Measurements from ENCODE around the gene CPHXL2. TPM values are rescaled to one million over a fixed set of nuclear protein-coding genes. Genes with fewer than 3 reads are reported as not detected.

The CPHXL2 gene
- total and polyA plus RNA-seq, 2 experiments from 2014 or later, result not detected

DNA sequence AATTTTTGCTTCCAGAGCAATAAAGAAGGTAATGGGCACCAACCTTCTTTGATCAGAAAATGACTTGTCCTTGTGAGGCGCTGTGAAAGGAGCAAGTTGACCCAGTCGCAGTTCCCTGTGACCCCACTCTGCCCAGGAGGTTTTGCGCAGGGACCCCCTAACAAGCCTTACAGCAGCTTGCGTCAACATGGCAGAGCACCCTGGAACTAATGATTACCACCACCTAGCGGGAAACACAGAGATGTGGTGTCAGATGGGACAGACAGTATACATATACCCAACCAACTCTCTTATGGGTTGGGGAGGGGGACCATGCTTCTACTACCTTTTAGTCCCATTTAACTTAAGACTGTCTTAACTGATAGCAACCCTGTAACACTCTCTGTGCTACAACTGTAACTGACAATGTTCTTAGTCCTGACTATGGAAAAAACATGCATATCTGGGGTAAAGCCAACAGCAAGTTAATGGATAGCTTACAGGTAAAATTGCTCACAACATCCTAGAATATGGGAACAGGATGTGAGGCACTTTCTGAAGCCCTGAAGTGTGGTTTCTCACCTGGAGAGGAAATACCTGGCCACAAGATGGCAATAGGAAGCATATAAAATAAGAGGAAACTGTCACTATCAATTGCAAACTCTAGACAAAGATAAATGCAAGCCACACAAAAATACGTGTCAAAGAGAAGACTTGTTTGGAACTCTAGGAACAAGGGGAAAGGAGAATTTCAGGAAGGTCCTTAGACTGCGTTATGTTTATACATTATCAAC is 32.4 kb downstream of the CPHXL2 start:
- no peak overlapping the region for H2AFZ ChIP-seq
- ATAC-seq, result no peak
- H3K27me3 ChIP-seq (ENCODE audit: insufficient read depth), result no peaks in the 10 kb centered on the region
- H3K27ac ChIP-seq (ENCODE audit: low read depth), result peak overlapping the region; percentile 56; the same call in 1 of the 2 replicates
- H3K27ac Mint-ChIP-seq, result no peak overlapping the region
- DNase-seq (ENCODE audit: low spot score), result no peak
- H3K4me1 ChIP-seq (ENCODE audit: insufficient read depth), result peaks cover 10% of the 10 kb centered on the region
- H3K79me2 ChIP-seq (replicated peaks; ENCODE audit: insufficient read depth), result peaks cover 75% of the 10 kb centered on the region
- peaks cover 5% of the 10 kb centered on the region for H3K27me3 Mint-ChIP-seq (ENCODE audit: insufficient read depth, low read depth, poor library complexity)
- 0 out of 3 replicates have a peak overlapping the region, but pooled peaks have one; percentile 6 for H3K4me3 Mint-ChIP-seq
- no peaks in the 10 kb centered on the region for H3K9me3 Mint-ChIP-seq
- peaks cover 52% of the 10 kb centered on the region for H3K36me3 ChIP-seq (ENCODE audit: insufficient read depth)
- no peak overlapping the region for H3K4me3 ChIP-seq
- H3K4me2 ChIP-seq, result no peak overlapping the region
- TF ChIP-seq, protein P1, sequence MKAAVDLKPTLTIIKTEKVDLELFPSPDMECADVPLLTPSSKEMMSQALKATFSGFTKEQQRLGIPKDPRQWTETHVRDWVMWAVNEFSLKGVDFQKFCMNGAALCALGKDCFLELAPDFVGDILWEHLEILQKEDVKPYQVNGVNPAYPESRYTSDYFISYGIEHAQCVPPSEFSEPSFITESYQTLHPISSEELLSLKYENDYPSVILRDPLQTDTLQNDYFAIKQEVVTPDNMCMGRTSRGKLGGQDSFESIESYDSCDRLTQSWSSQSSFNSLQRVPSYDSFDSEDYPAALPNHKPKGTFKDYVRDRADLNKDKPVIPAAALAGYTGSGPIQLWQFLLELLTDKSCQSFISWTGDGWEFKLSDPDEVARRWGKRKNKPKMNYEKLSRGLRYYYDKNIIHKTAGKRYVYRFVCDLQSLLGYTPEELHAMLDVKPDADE (IDR thresholded peaks at IDR 0.05), result no peak
- TF ChIP-seq, protein P2, sequence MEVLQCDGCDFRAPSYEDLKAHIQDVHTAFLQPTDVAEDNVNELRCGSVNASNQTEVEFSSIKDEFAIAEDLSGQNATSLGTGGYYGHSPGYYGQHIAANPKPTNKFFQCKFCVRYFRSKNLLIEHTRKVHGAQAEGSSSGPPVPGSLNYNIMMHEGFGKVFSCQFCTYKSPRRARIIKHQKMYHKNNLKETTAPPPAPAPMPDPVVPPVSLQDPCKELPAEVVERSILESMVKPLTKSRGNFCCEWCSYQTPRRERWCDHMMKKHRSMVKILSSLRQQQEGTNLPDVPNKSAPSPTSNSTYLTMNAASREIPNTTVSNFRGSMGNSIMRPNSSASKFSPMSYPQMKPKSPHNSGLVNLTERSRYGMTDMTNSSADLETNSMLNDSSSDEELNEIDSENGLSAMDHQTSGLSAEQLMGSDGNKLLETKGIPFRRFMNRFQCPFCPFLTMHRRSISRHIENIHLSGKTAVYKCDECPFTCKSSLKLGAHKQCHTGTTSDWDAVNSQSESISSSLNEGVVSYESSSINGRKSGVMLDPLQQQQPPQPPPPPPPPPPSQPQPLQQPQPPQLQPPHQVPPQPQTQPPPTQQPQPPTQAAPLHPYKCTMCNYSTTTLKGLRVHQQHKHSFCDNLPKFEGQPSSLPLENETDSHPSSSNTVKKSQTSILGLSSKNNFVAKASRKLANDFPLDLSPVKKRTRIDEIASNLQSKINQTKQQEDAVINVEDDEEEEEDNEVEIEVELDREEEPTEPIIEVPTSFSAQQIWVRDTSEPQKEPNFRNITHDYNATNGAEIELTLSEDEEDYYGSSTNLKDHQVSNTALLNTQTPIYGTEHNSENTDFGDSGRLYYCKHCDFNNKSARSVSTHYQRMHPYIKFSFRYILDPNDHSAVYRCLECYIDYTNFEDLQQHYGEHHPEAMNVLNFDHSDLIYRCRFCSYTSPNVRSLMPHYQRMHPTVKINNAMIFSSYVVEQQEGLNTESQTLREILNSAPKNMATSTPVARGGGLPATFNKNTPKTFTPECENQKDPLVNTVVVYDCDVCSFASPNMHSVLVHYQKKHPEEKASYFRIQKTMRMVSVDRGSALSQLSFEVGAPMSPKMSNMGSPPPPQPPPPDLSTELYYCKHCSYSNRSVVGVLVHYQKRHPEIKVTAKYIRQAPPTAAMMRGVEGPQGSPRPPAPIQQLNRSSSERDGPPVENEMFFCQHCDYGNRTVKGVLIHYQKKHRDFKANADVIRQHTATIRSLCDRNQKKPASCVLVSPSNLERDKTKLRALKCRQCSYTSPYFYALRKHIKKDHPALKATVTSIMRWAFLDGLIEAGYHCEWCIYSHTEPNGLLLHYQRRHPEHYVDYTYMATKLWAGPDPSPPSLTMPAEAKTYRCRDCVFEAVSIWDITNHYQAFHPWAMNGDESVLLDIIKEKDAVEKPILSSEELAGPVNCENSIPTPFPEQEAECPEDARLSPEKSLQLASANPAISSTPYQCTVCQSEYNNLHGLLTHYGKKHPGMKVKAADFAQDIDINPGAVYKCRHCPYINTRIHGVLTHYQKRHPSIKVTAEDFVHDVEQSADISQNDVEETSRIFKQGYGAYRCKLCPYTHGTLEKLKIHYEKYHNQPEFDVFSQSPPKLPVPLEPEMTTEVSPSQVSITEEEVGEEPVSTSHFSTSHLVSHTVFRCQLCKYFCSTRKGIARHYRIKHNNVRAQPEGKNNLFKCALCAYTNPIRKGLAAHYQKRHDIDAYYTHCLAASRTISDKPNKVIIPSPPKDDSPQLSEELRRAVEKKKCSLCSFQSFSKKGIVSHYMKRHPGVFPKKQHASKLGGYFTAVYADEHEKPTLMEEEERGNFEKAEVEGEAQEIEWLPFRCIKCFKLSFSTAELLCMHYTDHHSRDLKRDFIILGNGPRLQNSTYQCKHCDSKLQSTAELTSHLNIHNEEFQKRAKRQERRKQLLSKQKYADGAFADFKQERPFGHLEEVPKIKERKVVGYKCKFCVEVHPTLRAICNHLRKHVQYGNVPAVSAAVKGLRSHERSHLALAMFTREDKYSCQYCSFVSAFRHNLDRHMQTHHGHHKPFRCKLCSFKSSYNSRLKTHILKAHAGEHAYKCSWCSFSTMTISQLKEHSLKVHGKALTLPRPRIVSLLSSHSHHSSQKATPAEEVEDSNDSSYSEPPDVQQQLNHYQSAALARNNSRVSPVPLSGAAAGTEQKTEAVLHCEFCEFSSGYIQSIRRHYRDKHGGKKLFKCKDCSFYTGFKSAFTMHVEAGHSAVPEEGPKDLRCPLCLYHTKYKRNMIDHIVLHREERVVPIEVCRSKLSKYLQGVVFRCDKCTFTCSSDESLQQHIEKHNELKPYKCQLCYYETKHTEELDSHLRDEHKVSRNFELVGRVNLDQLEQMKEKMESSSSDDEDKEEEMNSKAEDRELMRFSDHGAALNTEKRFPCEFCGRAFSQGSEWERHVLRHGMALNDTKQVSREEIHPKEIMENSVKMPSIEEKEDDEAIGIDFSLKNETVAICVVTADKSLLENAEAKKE (CRISPR knock-in tag; IDR thresholded peaks at IDR 0.05), result no peak
- TF ChIP-seq ZNF114 (CRISPR knock-in tag; IDR thresholded peaks at IDR 0.05), result no peak
- TF ChIP-seq, protein P3, sequence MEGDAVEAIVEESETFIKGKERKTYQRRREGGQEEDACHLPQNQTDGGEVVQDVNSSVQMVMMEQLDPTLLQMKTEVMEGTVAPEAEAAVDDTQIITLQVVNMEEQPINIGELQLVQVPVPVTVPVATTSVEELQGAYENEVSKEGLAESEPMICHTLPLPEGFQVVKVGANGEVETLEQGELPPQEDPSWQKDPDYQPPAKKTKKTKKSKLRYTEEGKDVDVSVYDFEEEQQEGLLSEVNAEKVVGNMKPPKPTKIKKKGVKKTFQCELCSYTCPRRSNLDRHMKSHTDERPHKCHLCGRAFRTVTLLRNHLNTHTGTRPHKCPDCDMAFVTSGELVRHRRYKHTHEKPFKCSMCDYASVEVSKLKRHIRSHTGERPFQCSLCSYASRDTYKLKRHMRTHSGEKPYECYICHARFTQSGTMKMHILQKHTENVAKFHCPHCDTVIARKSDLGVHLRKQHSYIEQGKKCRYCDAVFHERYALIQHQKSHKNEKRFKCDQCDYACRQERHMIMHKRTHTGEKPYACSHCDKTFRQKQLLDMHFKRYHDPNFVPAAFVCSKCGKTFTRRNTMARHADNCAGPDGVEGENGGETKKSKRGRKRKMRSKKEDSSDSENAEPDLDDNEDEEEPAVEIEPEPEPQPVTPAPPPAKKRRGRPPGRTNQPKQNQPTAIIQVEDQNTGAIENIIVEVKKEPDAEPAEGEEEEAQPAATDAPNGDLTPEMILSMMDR (conservative IDR thresholded peaks at IDR 0.05; ENCODE audit: low read depth in 2 of 2), result peak; percentile 4 to 24; a peak in 2 of 4 replicates
- H3K36me3 Mint-ChIP-seq (ENCODE audit: low read depth), result peaks cover 58% of the 10 kb centered on the region
- H3K9me2 ChIP-seq (ENCODE audit: insufficient read depth), result no peaks in the 10 kb centered on the region
- H3K4me1 Mint-ChIP-seq, result peaks cover 8% of the 10 kb centered on the region
- H3F3A ChIP-seq (replicated peaks; ENCODE audit: low read depth), result peaks cover 6% of the 10 kb centered on the region; the same call in 1 of the 2 replicates
- peaks cover 38% of the 10 kb centered on the region for H4K20me1 ChIP-seq (replicated peaks; ENCODE audit: insufficient read depth)

All from GM23338 (cell line).